NCI-H69 (cell line): Measurements from ENCODE around the gene MSI2.

ENCODE experiments used
- DNase-seq: peaks from one replicate; lab custom pipeline; 2025; lab: John Stamatoyannopoulos, UW

Gene MSI2

DNA sequence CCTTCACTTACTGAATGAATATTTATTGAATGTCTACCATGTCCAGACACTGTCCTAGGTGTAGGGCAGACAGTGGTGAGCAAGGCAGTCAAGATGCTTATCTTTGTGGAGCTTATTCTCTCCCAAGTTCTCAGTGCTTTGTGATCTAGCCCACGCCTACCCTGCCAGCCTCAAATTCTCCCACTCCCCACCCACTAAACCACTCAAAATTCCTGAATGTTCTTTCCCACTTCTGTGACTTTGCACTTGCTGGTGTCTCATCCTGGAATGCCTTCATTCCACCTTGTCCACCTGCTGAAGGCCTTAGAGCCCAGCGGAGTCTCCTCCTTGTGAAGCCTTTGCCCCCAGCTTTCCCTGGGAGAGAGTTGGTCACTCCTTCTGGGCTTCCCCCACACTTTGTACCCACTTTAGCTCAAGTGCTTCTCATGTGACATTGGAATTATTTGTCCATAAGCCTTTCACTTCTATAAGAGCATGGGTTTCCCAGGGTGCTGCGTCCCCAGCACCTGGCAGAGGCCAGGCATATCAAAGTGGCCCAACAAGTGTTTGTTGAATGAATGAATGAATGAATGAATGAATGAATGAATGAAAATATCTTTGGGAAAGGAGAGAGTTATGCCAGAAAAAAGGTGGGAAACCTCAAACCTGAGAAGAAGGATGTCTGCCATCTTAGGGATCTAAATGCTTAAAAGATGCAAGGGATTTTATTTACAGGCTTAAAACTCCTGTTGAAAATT, 465.8 kb downstream of the MSI2 start:
- no peak for DNase-seq

DNA sequence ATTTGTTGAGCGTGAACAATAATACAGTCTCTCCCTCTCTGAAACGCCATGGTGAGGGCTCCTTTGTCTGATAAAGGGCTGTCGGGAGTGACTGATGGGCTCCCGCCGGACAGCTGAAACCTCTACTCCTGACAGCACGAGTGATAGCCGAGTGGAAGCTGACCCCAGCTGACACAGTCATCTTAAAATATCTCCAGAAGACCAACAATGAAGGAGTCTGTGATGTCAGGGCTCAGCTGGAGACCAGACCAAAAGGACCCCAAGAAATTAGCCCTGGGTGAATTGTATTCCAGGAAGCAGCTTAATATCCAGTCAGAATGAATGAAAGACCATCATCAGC, 466.4 kb downstream of the MSI2 start:
- no peak for DNase-seq

DNA sequence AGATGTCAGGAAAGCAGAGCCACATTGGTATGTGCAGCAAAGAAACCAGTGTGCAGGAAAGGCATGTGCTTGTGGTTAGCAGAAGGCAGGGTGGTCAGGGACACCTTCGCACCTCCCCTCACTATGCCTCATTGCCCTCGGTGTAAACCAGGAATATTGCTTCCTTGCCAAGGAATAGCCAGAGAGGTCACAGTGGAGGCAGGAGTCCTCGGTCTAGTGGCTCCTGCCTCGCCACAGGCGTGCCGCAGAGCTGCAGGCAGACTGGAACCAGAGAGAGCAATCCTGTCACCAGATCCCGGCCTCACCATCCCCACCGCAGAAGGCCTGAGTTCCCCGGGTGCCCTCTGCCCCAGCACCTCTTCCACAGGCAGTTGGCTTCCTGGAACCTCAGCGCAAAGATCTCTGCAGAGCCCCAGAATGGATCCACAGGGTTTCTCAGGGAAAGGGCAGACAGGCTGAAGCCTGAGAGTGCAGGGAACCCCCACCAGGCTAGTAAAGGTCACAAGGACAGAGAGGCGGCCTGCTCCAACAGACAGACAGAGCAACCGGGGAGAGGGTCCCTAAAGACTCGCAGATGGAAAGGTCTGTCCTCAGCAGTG, 467.2 kb downstream of the MSI2 start:
- no peak for DNase-seq

DNA sequence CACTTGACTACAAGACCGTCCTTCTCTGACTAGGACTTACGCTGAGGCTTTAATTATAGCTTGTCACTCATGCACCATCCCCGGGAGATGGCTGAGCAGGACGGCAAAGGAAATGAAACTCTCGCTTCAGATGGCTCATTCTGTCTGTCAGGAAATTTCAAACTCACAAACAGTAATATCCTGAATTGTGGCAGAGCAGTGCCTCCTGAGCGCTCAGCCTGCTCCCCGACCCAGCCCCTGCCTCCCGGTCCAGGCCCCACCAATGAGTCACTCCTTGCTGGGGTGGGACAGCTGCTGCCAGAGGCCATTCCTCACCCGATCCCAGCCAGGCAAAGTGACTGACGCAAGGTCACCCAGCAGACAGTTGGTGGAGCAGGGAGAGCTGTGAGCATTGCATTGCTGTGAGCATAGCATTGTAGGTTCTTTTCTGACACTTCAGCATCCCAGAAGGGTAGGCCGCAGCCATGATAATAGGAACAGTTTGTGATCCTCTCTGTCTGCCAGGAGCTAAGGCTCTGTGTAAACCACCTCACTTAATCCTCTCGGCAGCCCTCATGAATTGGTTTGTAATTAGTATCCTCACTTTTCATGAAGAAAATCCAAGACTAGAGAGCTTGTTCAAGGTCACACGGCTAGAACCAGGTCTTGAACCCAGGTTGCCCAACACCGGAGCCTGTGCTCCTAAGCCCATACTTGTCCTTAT, 467.9 kb downstream of the MSI2 start:
- DNase-seq = peak; percentile 62

DNA sequence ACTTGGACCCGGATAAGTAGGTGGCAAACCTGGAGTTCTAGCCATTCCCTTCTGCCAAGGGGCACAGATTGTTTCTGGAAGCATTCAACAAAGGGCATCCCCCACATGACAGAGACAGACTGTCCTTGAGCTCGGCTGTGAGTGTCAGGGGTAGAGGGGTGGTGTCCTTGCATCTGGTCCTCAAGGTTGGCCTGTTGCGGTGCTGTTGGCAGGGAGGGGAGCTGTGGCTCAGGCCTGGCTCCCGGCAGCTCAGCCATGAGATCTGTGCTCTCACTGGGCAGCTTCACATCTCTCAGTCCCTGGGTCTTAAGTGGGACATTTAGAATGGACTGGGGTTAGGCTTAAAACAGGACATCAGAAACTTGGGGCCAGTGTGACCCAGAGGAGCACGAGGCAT, 468.4 kb downstream of the MSI2 start:
- no peak for DNase-seq

DNA sequence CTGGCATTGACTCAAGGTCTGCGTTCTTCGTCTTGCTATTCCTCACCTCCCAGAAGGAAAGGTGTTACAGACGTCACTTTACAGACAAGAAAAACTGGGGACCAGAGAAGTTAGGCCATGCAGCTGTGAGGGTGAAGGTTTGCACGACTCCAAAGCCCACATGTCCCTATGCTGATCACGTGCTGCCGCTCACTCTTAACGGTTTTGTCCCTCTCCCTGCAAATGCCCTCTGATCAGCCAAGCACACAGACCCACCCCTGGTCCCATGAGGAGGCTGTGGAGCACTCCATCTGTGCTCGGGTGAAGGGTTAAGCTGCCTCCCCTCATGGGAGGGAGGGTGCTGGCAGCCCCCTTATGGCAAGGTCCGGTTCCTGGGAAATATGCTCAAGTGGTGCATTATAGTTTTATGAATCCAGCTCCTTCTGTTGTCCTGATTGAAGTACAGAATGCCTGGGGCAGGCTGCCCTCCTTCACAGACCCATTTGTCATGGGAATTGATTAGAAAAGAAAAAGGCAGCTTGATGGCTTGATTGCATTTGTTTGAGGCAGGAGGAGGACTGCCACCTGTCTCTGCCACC, 470.0 kb downstream of the MSI2 start:
- DNase-seq = peak; percentile 93

DNA sequence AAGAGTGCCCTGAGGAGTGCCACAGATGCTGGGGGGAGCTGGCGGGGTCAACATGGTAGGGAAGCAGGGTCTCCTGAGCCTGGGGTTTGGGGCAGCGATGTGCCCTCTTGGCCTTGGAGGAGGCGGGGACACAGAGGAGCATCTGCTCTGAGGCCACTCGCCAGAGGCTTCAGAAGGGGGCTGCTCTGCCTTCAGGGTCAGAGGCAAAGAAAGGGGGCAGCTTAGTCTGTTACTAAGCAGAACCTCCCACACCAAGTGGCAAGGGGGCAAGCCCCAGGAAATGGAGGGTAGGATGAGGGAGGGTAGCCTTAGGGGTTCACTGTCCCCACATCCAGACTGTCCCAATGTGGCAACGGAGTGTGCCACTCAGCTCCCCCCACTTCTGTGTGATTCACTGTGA, 470.5 kb downstream of the MSI2 start:
- no peak for DNase-seq

DNA sequence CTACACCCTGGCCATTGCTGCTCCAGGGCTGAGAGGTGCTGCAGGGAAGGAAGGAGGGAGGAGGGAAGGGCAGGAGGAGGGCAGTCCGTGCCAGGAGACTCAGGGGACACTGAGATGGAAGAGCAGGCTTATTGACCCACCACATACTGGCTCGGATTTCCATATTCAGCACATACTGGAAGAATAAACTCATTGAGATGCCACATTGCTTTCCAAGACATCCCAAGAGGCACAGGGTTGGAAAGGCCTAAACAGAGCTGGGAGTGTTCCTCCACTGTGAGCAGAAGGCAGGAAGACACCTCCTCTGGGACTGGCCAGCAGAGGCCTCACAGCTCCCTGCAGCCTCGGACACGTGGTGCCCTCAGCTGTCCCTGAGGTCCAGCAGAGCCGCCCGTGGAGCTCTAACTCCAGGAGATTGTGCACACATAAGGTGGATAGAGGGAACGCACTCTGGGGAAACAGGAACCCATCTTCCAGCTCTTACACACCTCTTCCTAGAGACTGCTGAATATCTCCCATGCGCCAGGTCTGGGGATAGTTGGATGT, 471.4 kb downstream of the MSI2 start:
- DNase-seq = peak; percentile 15

DNA sequence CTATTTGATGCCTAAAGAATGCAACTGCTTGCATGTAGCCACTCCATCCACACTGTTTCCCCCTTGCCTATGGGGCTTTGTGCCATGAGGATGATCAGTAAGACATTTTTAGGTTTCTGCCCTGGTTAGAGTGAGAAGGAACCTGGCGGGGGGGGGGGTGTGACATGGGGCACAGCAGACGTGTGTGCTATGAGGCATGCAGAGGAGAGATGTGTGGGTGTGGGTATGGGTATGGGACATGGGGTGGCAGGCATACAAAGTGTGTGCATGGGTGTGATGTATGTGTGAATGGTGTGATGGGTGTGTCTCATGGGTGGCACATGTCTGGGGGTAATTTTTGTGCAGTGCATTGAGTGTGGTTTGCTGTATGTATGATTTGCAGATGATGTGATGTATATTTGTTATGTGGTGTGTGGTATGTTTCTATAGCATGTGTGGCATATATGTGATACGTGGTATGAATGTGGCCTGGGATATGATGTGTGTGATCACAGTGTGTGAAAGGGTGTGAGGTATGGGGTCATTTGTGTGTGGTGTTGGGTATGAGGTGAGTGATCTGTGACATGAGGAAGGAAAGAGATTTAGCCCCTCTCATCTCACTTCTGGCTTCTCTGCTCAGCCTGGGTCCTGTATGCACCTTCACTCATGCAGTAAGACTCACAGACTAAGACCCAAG, 473.8 kb downstream of the MSI2 start:
- no peak for DNase-seq

DNA sequence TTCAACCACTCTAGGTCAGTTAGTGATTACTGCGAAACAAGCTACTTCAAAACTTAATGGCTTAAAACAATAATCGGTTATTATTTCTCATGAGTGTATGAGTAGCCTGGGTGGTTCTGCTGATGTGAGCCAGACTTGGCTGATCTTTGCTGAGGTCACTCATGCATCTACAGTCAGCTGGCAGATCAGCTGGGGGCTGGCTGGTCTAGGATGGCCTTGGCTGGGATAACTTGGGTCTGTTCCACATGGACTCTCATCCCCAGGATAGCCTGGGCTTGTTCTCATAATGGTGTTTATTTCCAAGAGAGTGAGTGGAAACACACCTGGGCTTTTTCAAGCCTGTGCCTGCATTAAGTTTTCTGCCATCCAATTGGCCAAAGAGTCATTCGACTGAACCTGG, 475.7 kb downstream of the MSI2 start:
- peak; percentile 71 for DNase-seq

DNA sequence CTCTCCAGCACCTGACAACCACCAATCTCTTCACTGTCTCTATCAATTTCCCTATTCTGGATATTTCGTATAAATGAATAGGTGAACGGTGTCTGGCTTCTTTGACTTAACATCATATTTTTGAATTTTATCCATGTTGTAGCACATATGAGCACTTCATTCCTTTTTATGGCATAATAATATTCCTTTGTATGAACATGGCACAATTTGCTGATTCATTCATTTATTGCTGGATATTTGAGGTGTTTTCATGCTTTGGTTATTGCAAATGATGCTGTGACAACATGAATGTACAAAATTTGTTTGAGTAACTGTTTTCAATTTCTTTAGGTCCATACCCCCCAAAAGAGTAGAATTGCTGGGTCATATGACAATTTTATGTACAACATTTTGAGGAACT, 476.8 kb downstream of the MSI2 start:
- DNase-seq = no peak
